IPS-NIHi7 (cell line): ENCODE measurements around the gene DIO2.

ENCODE experiments used
- DNase-seq: peaks from one replicate; pipeline ENCODE4 v3.0.0; 2012; ENCODE audit warnings: mixed read lengths; ENCODE audit errors: extremely low spot score

Gene DIO2

DNA sequence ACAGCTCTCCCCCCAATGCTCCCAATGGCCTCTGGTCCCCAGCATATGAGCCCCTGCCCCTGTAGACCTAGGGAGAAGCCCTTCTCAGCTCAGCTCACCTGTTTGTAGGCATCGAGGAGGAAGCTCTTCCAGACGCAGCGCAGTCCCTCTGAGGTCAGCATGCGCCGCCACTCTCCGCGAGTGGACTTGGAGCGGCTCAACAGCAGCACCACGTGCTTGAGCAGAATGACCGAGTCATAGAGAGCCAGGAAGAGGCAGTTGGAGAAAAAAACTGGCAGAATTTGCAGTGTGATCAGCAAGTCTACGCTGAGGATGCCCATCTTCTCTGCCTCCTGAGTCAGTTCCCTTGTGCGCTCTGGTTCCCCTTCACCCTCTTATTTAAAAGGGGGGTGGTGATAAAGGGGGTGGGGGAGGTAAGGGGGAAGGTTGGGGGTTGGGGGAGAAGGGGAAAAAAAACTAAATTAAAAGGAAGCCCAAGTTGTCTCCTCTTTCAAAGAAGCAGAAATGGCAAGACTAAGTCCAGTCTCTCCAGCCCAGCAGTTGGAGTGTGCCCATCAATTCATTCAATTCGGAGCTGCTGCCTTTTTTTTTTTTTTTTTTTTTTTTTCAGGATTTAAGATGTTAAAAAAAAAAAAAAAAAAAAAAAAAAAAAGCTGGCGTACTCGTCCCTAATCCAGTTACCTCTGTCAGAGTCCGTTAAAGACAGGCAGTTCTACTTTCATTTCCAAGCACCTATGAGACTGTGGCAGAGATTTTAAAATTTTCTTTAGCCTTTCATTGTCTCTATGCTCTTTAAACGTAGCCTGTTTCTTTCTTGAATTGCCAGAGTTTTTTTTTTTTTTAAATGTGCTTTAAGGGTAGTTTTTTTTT lies at the start of gene DIO2:
Gene DIO2, minus strand, starts transcription at position 352 of the 870 bp plus-strand sequence. Its CDS starts 32 bp downstream, at position 320.
- DNase-seq, result no peak

GRCh38 chr14:80260645-80261044 lies 49.3 kb upstream of the DIO2 start:
- no peak for DNase-seq

GRCh38 chr14:80239631-80240030 lies 28.3 kb upstream of the DIO2 start:
- no peak for DNase-seq

DNA sequence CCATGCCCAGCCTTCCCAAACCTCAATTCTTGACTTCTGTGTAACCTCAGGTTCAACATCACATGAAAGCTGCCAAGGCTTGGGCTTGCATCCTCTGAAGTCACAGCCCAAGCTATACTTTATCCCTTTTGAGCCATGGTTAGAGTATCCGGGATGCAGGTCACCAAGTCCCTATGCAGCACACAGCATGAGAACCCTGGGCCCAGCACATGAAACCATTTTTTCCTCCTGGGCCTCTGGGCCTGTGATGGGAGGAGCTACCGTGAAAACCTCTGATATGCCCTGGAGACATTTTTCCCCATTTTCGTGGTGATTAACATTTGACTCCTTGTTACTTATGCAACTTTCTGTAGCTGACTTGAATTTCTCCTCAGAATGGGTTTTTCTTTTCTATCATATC lies 25.8 kb upstream of the DIO2 start:
- no peak for DNase-seq

GRCh38 chr14:80233470-80234089 lies 22.3 kb upstream of the DIO2 start:
- no peak for DNase-seq

DNA sequence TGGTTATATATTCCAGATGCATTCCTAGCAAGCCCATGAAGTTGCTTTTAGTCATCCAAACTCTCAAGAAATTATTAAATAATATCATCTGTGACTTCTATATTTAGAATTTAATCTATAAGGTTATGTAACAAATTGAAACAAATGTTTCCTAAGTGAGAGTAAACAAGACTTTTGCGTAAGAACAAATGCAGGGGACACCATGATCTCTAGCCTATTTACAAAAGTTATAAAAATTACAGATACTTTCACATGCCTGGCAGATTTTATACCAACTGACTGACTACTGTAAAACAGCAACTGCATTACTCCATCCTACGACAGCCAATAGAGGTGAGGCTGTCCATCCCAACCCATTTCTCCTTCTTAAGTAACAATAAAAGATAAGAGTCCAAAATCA lies 20.4 kb upstream of the DIO2 start:
- no peak for DNase-seq

- no peak for DNase-seq
Measured at GRCh38 chr14:80223696-80224465, 12.6 kb upstream of the DIO2 start.

DNA sequence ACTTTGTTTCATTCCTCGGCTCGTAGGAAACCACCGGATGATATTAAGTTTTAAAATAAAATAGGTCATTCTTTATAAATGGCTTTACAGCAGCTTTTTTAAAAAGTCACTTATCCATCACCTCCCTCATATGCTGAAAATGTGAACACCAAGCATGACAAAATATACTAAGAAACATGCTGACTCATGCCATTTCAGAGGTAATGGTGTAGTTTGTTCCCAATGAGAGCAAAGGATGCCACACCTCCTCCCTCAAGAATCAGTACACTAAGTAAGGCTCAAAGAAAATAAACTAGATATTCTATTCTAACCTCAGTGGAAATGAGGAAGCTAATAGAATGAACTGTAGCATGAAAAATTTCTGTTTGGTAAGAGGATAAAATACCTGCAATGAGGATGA lies 5.5 kb upstream of the DIO2 start:
- DNase-seq, result no peak

DNA sequence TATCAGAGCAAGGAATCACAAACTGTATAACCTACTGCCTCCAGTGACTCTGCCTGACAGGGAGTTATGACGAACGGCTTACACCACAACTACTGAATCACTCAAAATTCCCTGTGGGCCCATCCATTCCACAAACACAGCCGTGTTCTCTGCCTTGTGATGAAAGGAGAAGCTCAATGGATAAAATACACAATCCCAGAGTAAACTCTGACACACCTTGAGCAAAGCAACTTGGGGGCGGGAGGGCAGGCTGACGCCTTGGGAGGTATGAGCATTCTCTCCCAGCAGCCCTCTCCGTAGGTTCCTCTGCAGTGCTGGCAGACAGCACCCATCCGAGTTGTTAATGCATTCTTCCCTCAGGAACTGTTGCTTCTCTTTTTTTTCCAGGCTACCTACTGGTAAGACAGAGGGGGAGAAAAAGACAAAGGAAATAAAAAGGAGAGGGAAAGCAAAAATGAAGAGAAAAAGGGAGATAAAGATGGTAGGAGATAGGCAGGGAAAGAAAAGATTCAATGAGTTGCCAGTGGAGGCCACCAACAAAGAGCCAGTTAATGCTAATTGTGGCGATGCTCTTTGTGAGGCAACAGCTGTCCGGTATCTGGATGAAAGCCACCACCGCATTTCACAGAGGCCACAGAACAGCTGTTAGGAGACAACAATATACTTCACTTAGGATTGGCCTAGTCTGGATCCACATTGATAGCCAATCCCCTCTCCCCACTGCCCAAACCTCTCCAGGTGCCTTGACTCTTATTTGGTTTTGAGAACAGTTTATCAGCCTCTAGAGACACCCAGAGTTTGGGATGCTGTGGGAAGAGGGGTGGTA lies 4.7 kb upstream of the DIO2 start:
- peak; percentile 29 for DNase-seq

- no peak for DNase-seq
Measured at GRCh38 chr14:80215081-80215480, 3.8 kb upstream of the DIO2 start.

DNA sequence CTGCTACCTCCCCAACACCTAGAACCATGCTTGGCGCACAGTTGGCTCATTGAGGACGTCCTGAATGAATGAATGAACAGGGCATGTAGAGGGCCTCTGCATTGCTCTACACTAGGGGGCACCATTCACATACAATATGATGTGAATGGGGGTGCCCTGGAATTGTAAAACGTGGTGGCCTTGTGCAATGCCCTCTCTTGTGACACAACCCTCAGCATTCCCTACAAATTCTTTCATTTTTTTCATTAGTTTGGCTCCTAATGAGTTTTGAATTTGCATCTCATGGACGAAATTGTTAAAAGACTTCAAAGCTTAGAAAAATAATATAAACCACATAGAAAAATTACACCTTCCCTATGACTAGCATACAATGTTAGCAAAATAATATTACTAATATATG lies 2.3 kb upstream of the DIO2 start:
- peak; percentile 66 for DNase-seq

- peak; percentile 39 for DNase-seq
Measured at GRCh38 chr14:80212023-80212397, 706 bp upstream of the DIO2 start.

GRCh38 chr14:80208461-80208860 lies 2.8 kb downstream of the DIO2 start:
- DNase-seq, result no peak

DNA sequence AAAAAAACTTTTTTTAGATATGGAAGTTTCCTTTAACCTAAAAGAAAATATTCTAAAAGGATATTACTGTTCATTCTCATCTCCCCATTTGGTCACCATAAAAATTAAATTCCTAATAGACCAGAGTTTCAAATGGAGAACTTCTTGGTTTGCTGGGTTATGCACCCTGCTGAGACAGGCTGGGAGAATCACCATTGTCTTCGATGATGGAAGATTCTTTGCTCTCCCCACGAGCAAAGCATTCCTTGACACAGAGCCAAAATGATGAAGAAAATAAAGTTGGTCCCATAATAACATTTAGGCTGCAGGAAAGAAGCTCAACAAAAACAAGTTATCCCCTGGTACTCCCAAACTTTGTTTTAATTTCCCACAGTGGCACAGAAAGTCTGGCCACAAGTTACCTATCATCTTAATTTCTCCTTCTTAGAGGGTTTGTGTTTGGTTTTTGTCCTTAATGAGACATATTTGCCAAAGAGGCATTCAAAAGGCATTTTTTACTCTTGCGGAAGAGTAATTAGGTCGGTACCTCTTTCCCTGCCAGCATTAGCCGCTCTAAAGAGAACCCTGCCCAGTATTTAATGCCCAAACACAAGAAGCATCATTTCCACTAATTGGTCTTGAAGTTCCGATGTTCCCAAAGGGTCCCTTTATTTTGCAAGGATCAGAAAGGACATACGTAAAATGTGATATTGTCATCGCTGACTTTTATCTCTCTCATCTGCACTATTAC lies 4.8 kb downstream of the DIO2 start:
- DNase-seq, result no peak

DNA sequence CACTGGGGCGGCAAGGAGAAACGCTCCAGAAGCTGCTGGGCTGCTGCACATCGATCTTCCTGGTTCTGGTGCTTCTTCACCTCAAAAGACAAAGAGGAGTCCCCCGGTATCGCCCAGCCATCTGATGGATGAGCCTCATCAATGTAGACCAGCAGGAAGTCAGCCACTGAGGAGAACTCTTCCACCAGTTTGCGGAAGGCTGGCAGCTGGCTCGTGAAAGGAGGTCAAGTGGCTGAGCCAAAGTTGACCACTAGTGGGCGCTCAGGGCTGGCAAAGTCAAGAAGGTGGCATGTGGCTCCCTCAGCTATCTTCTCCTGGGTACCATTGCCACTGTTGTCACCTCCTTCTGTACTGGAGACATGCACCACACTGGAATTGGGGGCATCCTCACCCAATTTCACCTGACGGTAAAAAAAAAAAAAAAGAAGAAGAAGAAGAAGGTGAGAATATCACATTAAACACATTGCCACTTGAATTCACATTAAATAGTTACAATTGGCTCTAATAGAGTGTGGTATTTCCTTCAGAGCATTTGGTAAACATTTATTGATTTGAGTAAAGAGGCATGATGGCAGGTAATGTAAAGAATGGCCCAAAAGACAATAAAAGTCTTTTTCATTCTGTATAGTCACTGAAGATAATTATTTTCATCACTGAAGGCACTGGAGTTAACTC lies 8.3 kb downstream of the DIO2 start:
- DNase-seq, result peak; percentile 75

- DNase-seq, result no peak
Measured at GRCh38 chr14:80200093-80200492, 11.2 kb downstream of the DIO2 start.

GRCh38 chr14:80188571-80188970 lies 22.7 kb downstream of the DIO2 start:
- no peak for DNase-seq

GRCh38 chr14:80186301-80186800 lies 25.0 kb downstream of the DIO2 start:
- no peak for DNase-seq

- DNase-seq, result no peak
Measured at GRCh38 chr14:80176893-80177292, 34.4 kb downstream of the DIO2 start.

GRCh38 chr14:80172375-80173051 lies 38.8 kb downstream of the DIO2 start:
- no peak for DNase-seq
